ENCODE results near the gene CEP85L. TPM values are rescaled to one million over a fixed set of nuclear protein-coding genes. Genes with fewer than 3 reads are reported as not detected.

CEP85L gene
- total and polyA plus RNA-seq, 2 of the 13 experiments (the other 11 are each of a cell fraction or from before 2014, with no cell fraction given): 0.44 to 1.7 TPM

- Histone ChIP-seq H3K4me1 (ENCODE audit: insufficient read depth, low read length) (no peaks in the 10 kb centered on the region), H2AFZ (ENCODE audit: low read length) (no peak overlapping the region), H3K36me3 (replicated peaks in 1 of 2; ENCODE audit: control insufficient read depth in 1 of 2, insufficient read depth in 2 of 2, low read length in 2 of 2) (no peaks in the 10 kb centered on the region), H3K27ac (ENCODE audit: extremely low read length, insufficient read depth, low read length) (no peak overlapping the region), H4K20me1 (ENCODE audit: insufficient read depth, low read length) (no peaks in the 10 kb centered on the region), H3K9ac (ENCODE audit: insufficient read depth, low read depth, low read length) (no peak overlapping the region), H3K9me3 (ENCODE audit: low read length) (no peaks in the 10 kb centered on the region), H3K79me2 (ENCODE audit: insufficient read depth, low read length) (no peaks in the 10 kb centered on the region), H3K4me3 (replicated peaks in 1 of 3; ENCODE audit: insufficient read depth in 1 of 3, low read depth in 2 of 3, low read length in 3 of 3) (no peak overlapping the region), H3K27me3 (ENCODE audit: control insufficient read depth in 1 of 2, insufficient read depth in 2 of 2, low read length in 2 of 2) (no peaks in the 10 kb centered on the region), H3K4me2 (ENCODE audit: low read depth, low read length) (no peak overlapping the region)
- no TSS peak for BruUV-seq (replicated peaks)
- in situ Hi-C loops (cut with HindIII; ENCODE audit: extremely low pct_ligation_motif_present, low pct_unique_long_range_greater_than_20kb) (no loop called here), intact Hi-C loops (cut with micrococcal nuclease; ENCODE audit: unreplicated experiment) (no loop called here)
- CTCF ChIA-PET (ENCODE audit: low intra/inter-chr PET ratio, low total read pairs): no interaction called here
- TF ChIP-seq CCDC6 (CRISPR knock-in tag; IDR thresholded peaks at IDR 0.05) (no peak), TIGD3 (CRISPR knock-in tag; IDR thresholded peaks at IDR 0.05; ENCODE audit: borderline replicate concordance) (no peak), TFDP2 (CRISPR knock-in tag; IDR thresholded peaks at IDR 0.05) (no peak), GRHL1 (CRISPR knock-in tag; conservative IDR thresholded peaks at IDR 0.05) (no peak), RFXANK (CRISPR knock-in tag; IDR thresholded peaks at IDR 0.05) (no peak), PCBP2 (optimal IDR thresholded peaks at IDR 0.05; ENCODE audit: low read depth, low read length, poor library complexity, severe bottlenecking) (no peak), E2F5 (CRISPR knock-in tag; conservative IDR thresholded peaks at IDR 0.05) (no peak), ZMAT5 (CRISPR knock-in tag; IDR thresholded peaks at IDR 0.05; ENCODE audit: borderline replicate concordance, low read depth) (no peak), ETV5 (CRISPR knock-in tag; IDR thresholded peaks at IDR 0.05; ENCODE audit: borderline replicate concordance) (no peak), MXD3 (CRISPR knock-in tag; IDR thresholded peaks at IDR 0.05) (no peak), GPBP1L1 (CRISPR knock-in tag; IDR thresholded peaks at IDR 0.05) (no peak), ZHX1 (CRISPR knock-in tag; IDR thresholded peaks at IDR 0.05; ENCODE audit: low read depth) (no peak)
- FAIRE-seq: no peak
- DNase-seq (ENCODE audit: low spot score): no peak
- POLR2A ChIA-PET: no interaction called here
- 17% methylated on average over 2 of the region's 2 CpGs for WGBS (ENCODE audit: low lambda C conversion rate)
- no peak for ATAC-seq
Observed at GRCh38 chr6:118530942-118531341, 120.4 kb downstream of the CEP85L start.

Data from HepG2 (cell line).